HG02840 (cell line): Measurements from ENCODE around the gene GTF2H1.
A peak's percentile ranks its signal among the peaks of the same experiment; 100 is the strongest.
"Not testable (repeated sequence)": the region's sequence is repeated elsewhere in the genome, so short reads cannot be mapped to it uniquely, and the experiment has no call there.

Experiments
- ATAC-seq: cut with Tn5 transposase; IDR thresholded peaks from one replicate; pipeline ENCODE4 v1.9.1; 2021; ENCODE audit warnings: mild to moderate bottlenecking, moderate library complexity, moderate number of reproducible peaks; ENCODE audit not compliant: unreplicated experiment, low FRiP score

The GTF2H1 gene

GRCh38 chr11:18315893-18316292 lies 6.5 kb upstream of the GTF2H1 start:
- ATAC-seq = no peak

GRCh38 chr11:18317551-18317950 lies 4.8 kb upstream of the GTF2H1 start:
- ATAC-seq = no peak

GRCh38 chr11:18319914-18320313 lies 2.5 kb upstream of the GTF2H1 start:
- no peak for ATAC-seq

- ATAC-seq = no peak
Observed at GRCh38 chr11:18320617-18321016, 1.8 kb upstream of the GTF2H1 start.

- peak; percentile 2 for ATAC-seq
Observed at GRCh38 chr11:18321578-18321968, 794 bp upstream of the GTF2H1 start.

GRCh38 chr11:18322818-18323570 lies 627 bp downstream of the GTF2H1 start:
- ATAC-seq = no peak

- not testable (repeated sequence) for ATAC-seq
Observed at GRCh38 chr11:18323881-18324280, 1.5 kb downstream of the GTF2H1 start.

- no peak for ATAC-seq
Observed at GRCh38 chr11:18324381-18324780, 2.0 kb downstream of the GTF2H1 start.

GRCh38 chr11:18329196-18329870 lies 7.0 kb downstream of the GTF2H1 start:
- peak; percentile 51 for ATAC-seq

GRCh38 chr11:18330921-18331320 lies 8.6 kb downstream of the GTF2H1 start:
- ATAC-seq = no peak

- ATAC-seq = no peak
Observed at GRCh38 chr11:18332302-18332701, 9.9 kb downstream of the GTF2H1 start.

- no peak for ATAC-seq
Observed at GRCh38 chr11:18332891-18333290, 10.5 kb downstream of the GTF2H1 start.

- no peak for ATAC-seq
Observed at GRCh38 chr11:18347471-18348125, 25.2 kb downstream of the GTF2H1 start.

- no peak for ATAC-seq
Observed at GRCh38 chr11:18352581-18352980, 30.2 kb downstream of the GTF2H1 start.

- no peak for ATAC-seq
Observed at GRCh38 chr11:18358646-18359045, 36.3 kb downstream of the GTF2H1 start.

GRCh38 chr11:18361154-18361553 lies 38.8 kb downstream of the GTF2H1 start:
- ATAC-seq = no peak

- ATAC-seq = no peak
Observed at GRCh38 chr11:18364495-18365073, 42.2 kb downstream of the GTF2H1 start.

- ATAC-seq = no peak
Observed at GRCh38 chr11:18365741-18366140, 43.4 kb downstream of the GTF2H1 start.

- no peak for ATAC-seq
Observed at GRCh38 chr11:18366286-18366685, 43.9 kb downstream of the GTF2H1 start.

- ATAC-seq = no peak
Observed at GRCh38 chr11:18367431-18367830, 45.1 kb downstream of the GTF2H1 start.

- no peak for ATAC-seq
Observed at GRCh38 chr11:18368221-18368620, 45.9 kb downstream of the GTF2H1 start.
